Naive B cell (primary cell): ENCODE data around the gene FOXN3. TPM values are rescaled to one million over a fixed set of nuclear protein-coding genes. Genes with fewer than 3 reads are reported as not detected.

Experiments used
- ATAC-seq, 2 donors: fragments of 150-1000 bp; cut with Tn5 transposase; 2 replicates each; pipeline ENCODE4 v1.10.0; 2021; ENCODE audit warnings: low read depth in 2 of 2, mild to moderate bottlenecking in 2 of 2, moderate library complexity in 2 of 2
- DNase-seq: peaks from one replicate; pipeline ENCODE4 v3.0.0; 2022
- H3K27ac Mint-ChIP-seq, 6 donors: one replicate each; pipeline ENCODE4 v1.8.0; 2020 to 2022; ENCODE audit warnings: mild to moderate bottlenecking in 6 of 6, mixed read lengths in 6 of 6, moderate library complexity in 5 of 6, inconsistent platforms in 2 of 6
- H3K27me3 Mint-ChIP-seq, 3 donors: one replicate each; pipeline ENCODE4 v1.8.0; 2021 to 2022; ENCODE audit warnings: mixed read lengths in 3 of 3, mild to moderate bottlenecking in 1 of 3
- H3K36me3 Mint-ChIP-seq, 2 donors: one replicate each; pipeline ENCODE4 v1.8.0; 2020 to 2022; ENCODE audit warnings: mixed read lengths in 2 of 2, inconsistent platforms in 1 of 2, mild to moderate bottlenecking in 1 of 2
- H3K4me1 Mint-ChIP-seq, 3 donors: one replicate each; pipeline ENCODE4 v1.8.0; 2020 to 2022; ENCODE audit warnings: mixed read lengths in 3 of 3, inconsistent platforms in 1 of 3, mild to moderate bottlenecking in 1 of 3, moderate library complexity in 1 of 3
- H3K4me3 Mint-ChIP-seq, 8 donors: one replicate each; pipeline ENCODE4 v1.8.0; 2020 to 2022; ENCODE audit warnings: mild to moderate bottlenecking in 8 of 8, mixed read lengths in 8 of 8, moderate library complexity in 8 of 8, inconsistent platforms in 2 of 8
- H3K9me3 Mint-ChIP-seq, 7 donors: one replicate each; pipeline ENCODE4 v1.8.0; 2020 to 2022; ENCODE audit warnings: mixed read lengths in 7 of 7, mild to moderate bottlenecking in 5 of 7, inconsistent platforms in 2 of 7, moderate library complexity in 1 of 7
- polyA plus RNA-seq, 6 donors: library from polyadenylated mRNA; unstranded; fragments of 300-500 nt; fragmentation: Illumina TruSeq; gene quantifications; one replicate each; pipeline ENCODE4 v1.2.3, GENCODE V29; 2021; ENCODE audit warnings: low read depth in 6 of 6

Gene FOXN3
- polyA plus RNA-seq, 6 donors from 2014 or later: 47.8 to 77.5 (median 58.7) TPM

- H3K27me3 Mint-ChIP-seq: no peaks in the 10 kb centered on the region
- H3K36me3 Mint-ChIP-seq: no peaks in the 10 kb centered on the region
- ATAC-seq (no peak), DNase-seq (no peak)
- H3K4me3 Mint-ChIP-seq: peak overlapping the region; percentile 29 to 92 (median 84)
- peaks cover 29 to 88% (median 53%) of the 10 kb centered on the region in 3 donors for H3K4me1 Mint-ChIP-seq
- no peaks in the 10 kb centered on the region for H3K9me3 Mint-ChIP-seq
- H3K27ac Mint-ChIP-seq: peak overlapping the region; percentile 63 to 98 (median 96)
Measured at GRCh38 chr14:89428546-89429198, 11.6 kb upstream of the FOXN3 start.

- DNase-seq: no peak
- no peaks in the 10 kb centered on the region for H3K9me3 Mint-ChIP-seq
- no peak for ATAC-seq
- H3K27ac Mint-ChIP-seq: peak overlapping the region in 5 of 6 donors; percentile 60 to 98 (median 84)
- peak overlapping the region in 7 of 8 donors; percentile 15 to 91 (median 59) for H3K4me3 Mint-ChIP-seq
- H3K4me1 Mint-ChIP-seq: peaks cover 29 to 88% (median 54%) of the 10 kb centered on the region in 3 donors
- H3K27me3 Mint-ChIP-seq: no peaks in the 10 kb centered on the region
- no peaks in the 10 kb centered on the region for H3K36me3 Mint-ChIP-seq
Measured at GRCh38 chr14:89428173-89428523, 11.1 kb upstream of the FOXN3 start.

- no peak for ATAC-seq
- Mint-ChIP-seq H3K4me1 (peaks cover 30 to 87% (median 54%) of the 10 kb centered on the region in 3 donors), H3K27me3 (no peaks in the 10 kb centered on the region), H3K4me3 (peak overlapping the region in 5 of 8 donors; percentile 11 to 91 (median 34)), H3K9me3 (no peaks in the 10 kb centered on the region), H3K27ac (peak overlapping the region; percentile 60 to 98 (median 90)), H3K36me3 (no peaks in the 10 kb centered on the region)
- no peak for DNase-seq
Measured at GRCh38 chr14:89427426-89428172, 10.6 kb upstream of the FOXN3 start.

GRCh38 chr14:89425931-89426330 is 8.9 kb upstream of the FOXN3 start:
- no peak for DNase-seq
- peaks cover 24 to 79% (median 46%) of the 10 kb centered on the region in 3 donors for H3K4me1 Mint-ChIP-seq
- peak overlapping the region in 1 of 8 donors; percentile 47 for H3K4me3 Mint-ChIP-seq
- no peaks in the 10 kb centered on the region for H3K27me3 Mint-ChIP-seq
- H3K36me3 Mint-ChIP-seq: no peaks in the 10 kb centered on the region
- H3K9me3 Mint-ChIP-seq: no peaks in the 10 kb centered on the region
- ATAC-seq: no peak
- peak overlapping the region in 4 of 6 donors; percentile 30 to 82 (median 46) for H3K27ac Mint-ChIP-seq

DNA sequence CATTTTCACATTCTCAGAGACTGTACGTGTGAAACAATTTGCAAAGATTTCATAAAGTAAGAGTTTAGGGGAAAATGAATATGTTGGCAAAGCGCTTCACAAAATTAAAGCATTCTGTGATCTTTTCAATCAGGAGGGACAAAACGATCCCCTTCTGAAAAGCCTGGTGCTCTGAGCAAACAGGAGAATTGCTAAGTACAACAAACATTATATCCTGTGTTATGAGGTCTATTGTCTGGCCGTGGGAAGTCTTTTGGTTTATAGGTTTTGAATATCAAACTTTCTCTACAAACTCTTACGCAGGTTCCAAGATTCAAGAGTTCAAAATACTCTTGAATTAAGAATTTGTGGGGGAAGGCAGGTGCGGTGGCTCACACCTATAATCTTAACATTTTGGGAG is 7.2 kb upstream of the FOXN3 start:
- Mint-ChIP-seq H3K36me3 (peaks cover 0 to 6% of the 10 kb centered on the region in 2 donors), H3K27ac (peak overlapping the region in 2 of 6 donors; percentile 33 to 52), H3K4me1 (peaks cover 20 to 77% (median 52%) of the 10 kb centered on the region in 3 donors), H3K27me3 (no peaks in the 10 kb centered on the region), H3K9me3 (no peaks in the 10 kb centered on the region), H3K4me3 (no peak overlapping the region)
- ATAC-seq (no peak), DNase-seq (no peak)

DNA sequence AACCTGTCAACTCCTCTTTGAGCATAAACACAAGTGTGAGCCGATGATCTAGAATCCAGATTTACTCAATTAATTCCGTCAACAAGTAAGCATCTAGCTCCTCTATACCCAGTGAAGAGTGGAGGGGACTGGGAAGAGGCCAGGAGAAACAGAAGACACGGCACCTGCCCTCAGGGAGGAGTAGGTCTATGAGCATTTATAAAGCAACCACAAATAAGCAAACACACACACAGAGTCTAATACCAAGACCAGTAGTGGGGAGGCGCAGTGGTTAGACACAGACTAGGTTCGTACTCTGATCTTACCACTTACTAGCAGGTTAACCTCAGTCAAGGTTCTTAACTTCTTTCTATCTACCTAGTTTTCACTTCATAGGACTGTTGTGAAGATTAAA is 5.9 kb upstream of the FOXN3 start:
- Mint-ChIP-seq H3K4me3 (no peak overlapping the region), H3K27me3 (no peaks in the 10 kb centered on the region), H3K27ac (no peak overlapping the region), H3K4me1 (peaks cover 23 to 77% (median 47%) of the 10 kb centered on the region in 3 donors), H3K36me3 (peaks cover 0 to 6% of the 10 kb centered on the region in 2 donors), H3K9me3 (no peaks in the 10 kb centered on the region)
- ATAC-seq (no peak), DNase-seq (no peak)

GRCh38 chr14:89422181-89422951 is 5.3 kb upstream of the FOXN3 start:
- Mint-ChIP-seq H3K27me3 (no peaks in the 10 kb centered on the region), H3K4me3 (peak overlapping the region in 1 of 8 donors; percentile 9), H3K27ac (peak overlapping the region in 1 of 6 donors; percentile 61), H3K4me1 (peaks cover 25 to 76% (median 47%) of the 10 kb centered on the region in 3 donors), H3K9me3 (no peaks in the 10 kb centered on the region), H3K36me3 (peaks cover 0 to 6% of the 10 kb centered on the region in 2 donors)
- no peak for DNase-seq
- ATAC-seq: no peak

DNA sequence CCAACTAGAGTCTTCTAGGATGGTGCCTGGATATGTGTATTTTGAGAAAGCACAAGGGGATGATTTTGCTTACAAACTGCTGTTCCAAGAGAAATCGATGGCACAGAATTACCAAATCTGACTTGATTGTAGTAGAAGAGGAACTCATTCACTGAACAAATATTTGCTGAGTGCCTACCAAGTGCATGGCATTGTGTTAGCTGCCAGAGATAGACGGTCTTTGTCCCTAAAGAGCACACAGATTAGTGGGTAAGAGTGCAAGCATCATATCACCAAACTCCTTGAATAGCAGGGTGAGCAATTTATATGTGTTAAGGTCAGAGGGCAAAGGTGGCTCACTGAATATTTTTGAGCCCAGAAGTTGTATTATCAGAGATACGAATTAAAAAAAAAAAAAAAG is 3.5 kb upstream of the FOXN3 start:
- DNase-seq (no peak), ATAC-seq (no peak)
- no peaks in the 10 kb centered on the region for H3K9me3 Mint-ChIP-seq
- H3K27ac Mint-ChIP-seq: peak overlapping the region in 1 of 6 donors; percentile 78
- peaks cover 23 to 64% (median 38%) of the 10 kb centered on the region in 3 donors for H3K4me1 Mint-ChIP-seq
- peak overlapping the region in 1 of 8 donors; percentile 66 for H3K4me3 Mint-ChIP-seq
- H3K27me3 Mint-ChIP-seq: no peaks in the 10 kb centered on the region
- peaks cover 0 to 6% of the 10 kb centered on the region in 2 donors for H3K36me3 Mint-ChIP-seq

DNA sequence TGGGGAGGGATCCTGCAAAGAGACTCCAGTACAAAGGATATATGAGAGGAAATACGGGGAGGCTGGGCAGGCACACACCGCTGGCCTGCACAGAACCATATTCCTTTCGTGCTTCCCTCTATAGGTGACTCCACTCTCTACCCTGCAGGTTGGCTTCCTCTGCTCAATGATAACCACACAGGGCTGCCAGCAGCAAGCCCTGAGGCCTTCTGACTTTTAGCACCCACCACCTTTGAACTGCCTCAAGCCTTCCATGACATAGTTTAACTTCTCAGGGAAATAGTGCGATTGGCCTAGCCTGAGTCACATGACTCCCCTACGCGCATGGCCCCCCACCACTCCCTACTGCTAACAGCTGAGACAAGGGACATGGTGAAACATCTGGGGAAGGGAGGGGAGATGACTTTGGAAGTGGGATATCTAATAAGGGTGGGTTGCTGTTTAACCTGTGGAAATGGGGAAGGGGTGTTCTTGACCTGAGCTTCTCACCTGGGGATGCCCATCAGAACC is 3.0 kb upstream of the FOXN3 start:
- ATAC-seq (no peak), DNase-seq (no peak)
- peaks cover 0 to 6% of the 10 kb centered on the region in 2 donors for H3K36me3 Mint-ChIP-seq
- no peaks in the 10 kb centered on the region for H3K9me3 Mint-ChIP-seq
- peak overlapping the region in 2 of 8 donors; percentile 16 to 66 for H3K4me3 Mint-ChIP-seq
- H3K27ac Mint-ChIP-seq: peak overlapping the region in 2 of 6 donors; percentile 43 to 78
- peaks cover 27 to 66% (median 43%) of the 10 kb centered on the region in 3 donors for H3K4me1 Mint-ChIP-seq
- no peaks in the 10 kb centered on the region for H3K27me3 Mint-ChIP-seq

DNA sequence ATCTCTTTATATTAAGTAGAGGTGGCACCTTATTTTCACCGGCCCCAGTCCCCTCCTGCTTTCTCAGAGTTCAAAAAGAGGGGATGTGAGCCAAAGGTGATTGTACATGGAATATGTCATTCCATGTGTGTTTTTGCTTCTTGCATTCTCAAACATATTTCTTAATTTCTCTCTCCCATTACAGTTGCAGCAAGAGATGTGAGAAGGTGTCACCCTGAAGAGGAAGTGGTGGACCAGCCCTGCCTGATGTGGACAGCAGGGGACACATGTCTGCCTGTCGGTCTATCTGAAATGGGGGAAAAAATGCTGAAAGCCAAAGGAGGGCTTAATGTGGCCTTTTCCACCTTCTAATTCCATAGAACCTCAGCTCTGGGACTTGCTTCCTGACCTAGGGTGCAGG is 1.9 kb upstream of the FOXN3 start:
- no peaks in the 10 kb centered on the region for H3K27me3 Mint-ChIP-seq
- ATAC-seq: no peak
- H3K4me3 Mint-ChIP-seq: peak overlapping the region in 5 of 8 donors; percentile 31 to 80 (median 59)
- peak overlapping the region in 3 of 6 donors; percentile 26 to 88 (median 28) for H3K27ac Mint-ChIP-seq
- peaks cover 27 to 70% (median 45%) of the 10 kb centered on the region in 3 donors for H3K4me1 Mint-ChIP-seq
- DNase-seq: no peak
- peaks cover 0 to 6% of the 10 kb centered on the region in 2 donors for H3K36me3 Mint-ChIP-seq
- no peaks in the 10 kb centered on the region for H3K9me3 Mint-ChIP-seq

DNA sequence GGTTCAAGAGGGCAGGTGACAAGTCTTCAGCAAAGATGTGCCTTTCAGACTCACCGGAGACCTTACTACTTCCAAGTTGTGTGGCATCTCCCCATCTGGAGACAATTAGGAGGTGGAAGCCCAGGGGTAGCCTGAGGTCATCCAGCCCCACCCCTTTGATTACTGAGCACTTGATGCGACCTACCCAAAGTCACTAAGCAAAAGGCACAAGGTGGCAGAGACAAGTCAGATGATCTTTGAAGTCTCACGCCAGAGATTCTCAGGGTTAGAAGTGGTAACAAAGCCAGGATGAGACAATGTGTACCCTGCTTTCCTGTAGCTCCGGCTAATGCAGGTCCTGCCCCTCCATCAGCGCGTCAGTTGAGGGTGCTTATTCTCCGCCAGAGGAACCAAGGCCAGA is 1.4 kb upstream of the FOXN3 start:
- DNase-seq: no peak
- ATAC-seq: no peak

DNA sequence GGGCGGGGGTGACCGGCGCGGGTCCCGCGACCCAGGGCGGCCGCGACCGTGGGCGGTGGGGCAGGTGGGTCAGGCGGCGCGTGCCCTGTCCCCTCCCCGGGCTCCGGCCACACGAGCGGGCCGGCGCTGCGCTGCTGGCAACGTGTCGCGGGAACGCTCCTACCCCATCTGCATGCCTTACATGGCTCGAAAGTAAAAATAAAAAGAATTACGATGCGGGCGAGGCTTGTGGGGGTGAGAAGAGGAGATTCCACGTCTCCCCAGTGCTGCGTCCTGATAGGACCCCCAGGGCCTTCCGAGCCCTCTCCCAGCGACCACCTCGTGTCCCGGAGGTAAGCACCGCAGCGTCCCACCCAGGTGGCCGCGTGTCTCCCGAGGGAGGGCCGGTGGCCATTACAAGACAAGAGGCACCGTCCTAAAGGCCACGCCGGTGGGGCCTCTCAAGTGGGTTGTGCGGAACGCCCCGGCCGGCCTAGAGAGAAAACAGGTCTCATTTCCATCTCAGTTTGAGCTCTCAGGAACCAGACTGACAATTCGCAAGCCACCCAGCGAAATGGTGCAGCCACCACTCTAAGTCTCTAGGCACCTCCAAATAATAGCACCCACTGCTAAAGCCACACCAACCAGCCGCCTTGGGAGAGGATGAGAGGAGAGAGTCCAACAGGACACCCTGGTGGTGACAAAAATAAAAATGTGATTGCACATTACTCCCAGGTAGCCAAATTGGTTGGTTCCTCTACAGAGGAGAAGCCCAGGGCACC is 612 bp upstream of the FOXN3 start:
- H3K4me3 Mint-ChIP-seq: peak overlapping the region; percentile 93 to 98 (median 96)
- ATAC-seq: peak; percentile 56 to 57
- peak; percentile 71 for DNase-seq
- H3K4me1 Mint-ChIP-seq: peaks cover 34 to 71% (median 49%) of the 10 kb centered on the region in 3 donors
- no peaks in the 10 kb centered on the region for H3K9me3 Mint-ChIP-seq
- H3K27ac Mint-ChIP-seq: peak overlapping the region; percentile 93 to 98 (median 96)
- no peaks in the 10 kb centered on the region for H3K27me3 Mint-ChIP-seq
- peaks cover 0 to 15% of the 10 kb centered on the region in 2 donors for H3K36me3 Mint-ChIP-seq

More for the DNA sequence above, 1.4 kb upstream of the FOXN3 start:
- Mint-ChIP-seq H3K4me1 (peaks cover 31 to 70% (median 47%) of the 10 kb centered on the region in 3 donors), H3K27me3 (no peaks in the 10 kb centered on the region), H3K27ac (peak overlapping the region in 4 of 6 donors; percentile 93 to 98 (median 95)), H3K9me3 (no peaks in the 10 kb centered on the region), H3K4me3 (peak overlapping the region in 7 of 8 donors; percentile 72 to 98 (median 96)), H3K36me3 (peaks cover 0 to 7% of the 10 kb centered on the region in 2 donors)
